GM21526 (cell line): ENCODE results near the gene YPEL1.
"Not testable (repeated sequence)": the region's sequence is repeated elsewhere in the genome, so short reads cannot be mapped to it uniquely, and the experiment has no call there.

Experiments
- ATAC-seq: cut with Tn5 transposase; IDR thresholded peaks from one replicate; pipeline ENCODE4 v1.9.1; 2021; ENCODE audit warnings: moderate library complexity; ENCODE audit not compliant: unreplicated experiment, low FRiP score

The YPEL1 gene

DNA sequence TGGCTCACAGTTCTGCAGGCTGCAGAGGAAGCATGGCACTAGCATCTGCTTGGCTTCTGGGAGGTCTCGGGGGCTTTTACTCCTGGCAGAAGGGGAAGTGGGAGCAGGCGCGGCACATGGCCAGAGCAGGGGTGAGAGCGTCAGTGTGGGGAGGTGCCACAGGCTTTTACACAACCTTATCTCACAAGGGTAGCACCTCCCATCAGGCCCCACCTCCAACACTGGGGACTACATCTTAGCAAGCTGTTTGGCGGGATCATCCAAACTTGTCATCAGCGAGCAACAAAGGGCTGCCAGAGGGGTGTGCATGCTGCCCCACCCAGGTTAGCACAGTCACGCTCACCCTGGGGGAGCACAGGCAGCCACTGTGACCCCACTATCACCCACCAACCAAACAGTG is 18.9 kb upstream of the YPEL1 start:
- ATAC-seq, result no peak

- no peak for ATAC-seq
Observed at GRCh38 chr22:21753374-21754111, 17.9 kb upstream of the YPEL1 start.

DNA sequence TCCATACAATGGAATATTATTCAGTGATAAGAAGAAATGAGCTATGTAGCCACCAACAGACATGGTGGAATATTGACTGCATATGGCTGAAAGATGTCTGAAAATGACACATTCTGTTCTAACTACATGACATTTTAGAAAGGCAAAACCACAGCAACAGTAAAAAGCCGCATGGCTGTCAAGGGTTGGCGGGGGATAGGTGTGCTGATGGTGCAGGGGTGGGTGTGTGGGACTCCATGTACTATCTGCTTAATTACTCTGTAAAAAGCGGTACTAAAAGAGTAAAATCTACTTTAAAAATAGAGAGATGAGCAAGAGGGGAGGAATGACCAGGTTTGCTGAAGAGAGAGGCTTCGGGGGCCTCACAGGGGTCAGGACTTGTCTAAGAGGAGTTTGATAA is 16.7 kb upstream of the YPEL1 start:
- no peak for ATAC-seq

GRCh38 chr22:21745948-21746347 is 10.4 kb upstream of the YPEL1 start:
- ATAC-seq, result no peak

DNA sequence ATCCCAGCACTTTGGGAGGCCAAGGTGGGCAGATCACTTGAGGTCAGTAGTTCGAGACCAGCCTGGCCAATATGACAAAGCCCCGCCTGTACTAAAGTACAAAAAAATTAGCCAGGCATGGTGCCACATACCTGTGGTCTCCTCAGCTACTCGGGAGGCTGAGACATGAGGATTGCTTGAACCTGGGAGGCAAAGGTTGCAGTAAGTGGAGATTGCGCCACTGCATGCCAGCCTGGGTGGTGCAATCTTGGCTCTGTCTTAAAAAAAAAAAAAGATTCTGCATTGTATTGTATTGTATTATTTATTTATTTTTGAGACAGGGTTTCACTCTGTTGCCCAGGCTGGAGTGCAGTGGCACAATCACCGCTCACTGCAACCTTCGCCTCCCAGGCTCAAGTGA is 9.3 kb upstream of the YPEL1 start:
- ATAC-seq, result not testable (repeated sequence)

DNA sequence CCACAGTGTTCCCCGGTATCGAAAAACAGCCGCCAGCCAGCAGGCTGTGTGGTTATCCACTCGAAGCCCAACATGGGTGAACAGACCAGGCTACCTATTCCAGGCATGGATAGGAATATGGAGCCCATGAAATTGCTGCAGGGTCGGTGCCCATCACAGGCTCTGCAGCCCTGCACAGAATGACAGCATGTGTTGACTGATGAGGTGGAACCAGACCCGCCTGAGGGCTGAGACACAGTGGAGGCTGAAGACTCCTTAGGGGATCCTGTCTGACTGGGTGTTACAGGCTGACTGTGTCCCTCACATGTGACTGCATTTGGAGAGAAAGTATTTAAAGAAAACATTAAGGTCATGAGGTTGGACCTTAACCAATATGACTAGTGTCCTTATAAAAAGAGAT is 6.2 kb upstream of the YPEL1 start:
- no peak for ATAC-seq

- ATAC-seq, result no peak
Observed at GRCh38 chr22:21741059-21741458, 5.5 kb upstream of the YPEL1 start.

DNA sequence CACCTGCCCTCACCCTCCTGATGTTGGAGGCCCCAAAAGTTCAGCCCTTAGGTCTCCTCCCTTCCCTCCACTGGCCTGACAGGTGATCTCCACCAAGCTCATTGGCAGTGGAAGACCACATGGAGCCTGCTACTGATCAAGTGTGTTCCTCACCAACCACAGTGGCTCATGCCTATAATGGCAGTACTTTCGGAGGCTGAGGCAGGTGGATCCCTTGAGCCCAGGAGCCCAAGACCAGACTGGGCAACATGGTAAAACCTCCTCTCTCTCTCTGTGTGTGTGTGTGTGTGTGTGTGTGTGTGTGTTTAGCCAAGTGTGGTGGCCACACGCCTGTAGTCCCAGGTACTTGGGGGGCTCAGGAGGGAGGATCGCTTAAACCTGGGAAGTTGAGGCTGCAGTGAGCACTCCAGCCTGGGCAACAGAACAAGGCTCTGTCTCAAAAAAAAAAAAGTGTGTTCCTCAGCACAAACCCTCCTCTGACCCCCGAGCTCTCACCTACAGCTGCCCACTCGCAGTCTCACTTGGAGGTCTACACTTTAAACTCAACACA is 4.3 kb upstream of the YPEL1 start:
- ATAC-seq, result no peak

DNA sequence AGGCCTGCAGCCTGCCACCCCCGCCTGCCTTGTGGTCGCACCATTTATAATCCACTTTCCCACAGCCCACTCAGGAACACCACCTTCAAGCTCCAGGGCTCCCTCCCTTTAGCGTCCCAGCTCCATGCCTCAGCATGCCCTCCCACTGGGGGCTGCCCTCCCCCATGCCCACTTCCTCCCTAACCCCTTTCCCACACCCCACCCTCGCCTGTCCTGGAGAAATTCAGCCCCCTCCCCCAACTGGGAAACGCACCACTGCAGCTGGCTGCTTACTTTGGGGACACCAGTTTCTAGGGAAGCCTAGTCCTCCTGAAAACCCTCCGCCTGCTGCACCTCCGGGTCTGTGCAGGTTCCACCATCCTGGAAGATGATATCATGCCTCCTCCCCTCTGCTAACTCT is 3.4 kb upstream of the YPEL1 start:
- ATAC-seq, result no peak

GRCh38 chr22:21738081-21738480 is 2.5 kb upstream of the YPEL1 start:
- no peak for ATAC-seq

DNA sequence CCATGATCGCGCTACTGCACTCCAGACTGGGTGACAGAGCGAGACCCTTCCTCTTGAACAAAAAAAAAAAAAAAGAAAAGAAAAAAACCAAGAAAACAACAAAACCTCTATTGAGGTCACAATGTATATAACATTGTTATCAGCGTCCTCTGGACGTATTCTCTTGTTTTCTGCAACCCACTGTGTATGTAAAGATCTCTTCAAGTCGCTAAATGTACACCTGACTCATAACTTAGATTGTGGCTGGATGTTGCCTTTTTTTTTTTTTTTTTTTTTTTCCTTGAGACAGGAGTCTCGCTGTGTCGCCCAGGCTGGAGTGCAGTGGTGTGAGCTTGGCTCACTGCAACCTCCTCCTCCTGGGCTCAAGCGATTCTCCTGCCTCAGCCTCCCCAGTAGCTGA is 1.4 kb upstream of the YPEL1 start:
- ATAC-seq, result no peak

DNA sequence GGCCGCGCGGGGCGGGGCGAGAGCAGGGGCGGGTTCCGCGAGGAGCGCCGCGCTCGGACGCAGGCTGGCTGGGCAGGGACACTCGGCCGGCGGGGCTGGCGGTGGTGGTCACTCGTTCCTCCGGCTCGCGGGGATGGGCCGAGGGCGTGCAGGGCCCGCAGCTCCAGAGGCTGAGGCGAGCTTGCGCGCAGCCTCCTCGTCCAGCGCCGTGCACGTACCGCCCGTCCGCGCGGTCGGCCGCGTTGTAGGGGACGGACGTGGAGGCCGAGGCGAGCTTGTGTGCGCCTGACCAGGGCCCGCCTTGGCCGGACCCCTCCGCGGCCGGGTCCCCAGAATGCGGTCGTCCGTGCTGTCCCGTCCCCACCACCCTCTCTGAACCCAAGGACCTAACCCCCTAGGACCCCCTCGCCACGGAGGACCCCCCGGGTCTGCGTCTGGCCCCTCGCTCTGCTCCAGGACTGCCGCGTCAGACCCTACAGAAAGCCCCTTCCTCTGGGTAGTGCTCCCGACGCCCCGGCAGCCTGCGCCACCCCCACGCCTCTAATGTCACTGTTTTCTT is 569 bp upstream of the YPEL1 start:
- no peak for ATAC-seq

DNA sequence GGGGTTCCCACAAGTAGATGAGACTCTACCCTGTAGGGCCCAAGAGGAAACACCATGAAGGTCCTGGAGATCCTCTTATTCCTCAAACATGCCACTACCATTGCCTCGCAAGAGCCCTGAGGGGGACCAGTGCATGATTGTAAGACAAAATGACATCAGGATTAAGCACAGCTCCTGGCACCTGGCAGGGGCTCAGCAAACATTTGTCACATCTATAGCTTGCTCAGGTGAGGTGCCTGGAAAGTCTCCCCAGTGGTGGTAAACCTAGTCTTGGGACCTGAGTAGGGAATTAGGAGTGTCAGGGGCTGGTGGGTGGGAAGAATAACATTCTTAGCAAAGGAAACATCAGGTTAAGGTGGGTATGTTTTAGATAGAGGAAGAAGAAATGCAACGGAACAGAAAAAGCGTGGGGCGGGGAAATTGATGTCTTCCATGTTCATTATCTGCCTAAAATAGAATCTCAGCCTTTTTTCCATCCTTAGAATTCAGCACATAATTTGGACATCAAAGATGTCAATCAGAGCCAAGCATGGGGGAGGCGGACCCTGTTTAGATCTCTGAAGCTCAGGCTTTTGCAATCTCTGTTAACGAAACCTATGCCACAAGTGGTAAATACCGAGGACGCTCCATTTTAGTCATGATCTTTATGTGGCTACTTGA is 924 bp downstream of the YPEL1 start:
- no peak for ATAC-seq

- no peak for ATAC-seq
Observed at GRCh38 chr22:21731503-21731902, 4.1 kb downstream of the YPEL1 start.

DNA sequence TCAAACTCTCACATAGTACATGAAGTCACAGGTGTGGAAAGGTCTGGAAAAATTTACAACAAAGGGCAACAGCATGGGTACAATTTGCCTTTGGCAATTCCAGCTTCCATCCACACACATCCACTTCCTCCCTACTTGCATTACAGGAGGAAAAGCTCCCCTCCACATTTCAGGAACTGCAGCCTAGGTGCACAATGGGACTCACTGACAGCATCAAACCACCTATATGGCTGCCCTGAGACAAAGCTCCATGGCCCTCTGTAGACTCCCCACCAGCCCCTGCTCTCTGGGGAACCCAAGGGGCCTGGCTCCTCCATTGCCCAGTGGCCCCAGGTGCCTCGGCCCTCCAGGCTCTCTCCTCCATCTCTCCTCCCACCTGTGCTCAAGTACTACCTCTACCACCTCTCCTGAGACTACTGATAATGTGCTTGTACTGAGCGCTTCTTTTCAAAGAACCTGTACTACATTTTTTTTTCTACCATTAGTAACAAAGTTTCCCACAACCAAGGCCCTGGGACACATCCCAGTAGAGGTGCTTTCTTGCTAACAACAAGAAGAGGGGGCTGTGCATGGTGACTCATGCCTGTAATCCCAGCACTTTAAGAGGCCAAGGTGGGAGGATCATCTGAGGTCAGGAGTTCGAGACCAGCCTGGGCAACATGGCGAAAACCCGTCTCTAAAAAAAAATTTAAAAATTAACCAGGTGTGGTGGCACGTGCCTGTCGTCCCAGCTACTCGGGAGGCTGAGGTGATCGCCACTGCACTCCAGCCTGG is 4.9 kb downstream of the YPEL1 start:
- ATAC-seq, result no peak

- not testable (repeated sequence) for ATAC-seq
Observed at GRCh38 chr22:21729184-21729583, 6.4 kb downstream of the YPEL1 start.

DNA sequence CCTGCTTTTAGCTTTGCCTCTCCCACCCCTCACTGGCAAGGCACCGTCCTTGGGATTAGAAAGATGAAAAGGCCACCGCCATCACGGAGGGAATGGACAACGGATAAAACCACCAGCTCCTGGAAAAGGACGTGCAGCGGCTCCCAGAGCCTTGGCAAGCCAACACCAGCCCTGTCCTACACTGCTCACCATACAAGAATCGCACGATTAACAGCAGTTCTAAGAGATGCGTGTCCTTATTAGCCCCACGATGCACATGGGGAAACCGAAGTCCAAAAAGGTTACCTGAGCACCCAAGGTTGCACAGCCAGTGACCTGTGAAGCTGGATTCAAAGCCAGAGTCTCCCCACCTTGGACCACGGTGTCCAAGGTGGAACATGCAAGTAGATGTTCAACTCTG is 7.3 kb downstream of the YPEL1 start:
- ATAC-seq, result no peak

- no peak for ATAC-seq
Observed at GRCh38 chr22:21727768-21728167, 7.8 kb downstream of the YPEL1 start.

DNA sequence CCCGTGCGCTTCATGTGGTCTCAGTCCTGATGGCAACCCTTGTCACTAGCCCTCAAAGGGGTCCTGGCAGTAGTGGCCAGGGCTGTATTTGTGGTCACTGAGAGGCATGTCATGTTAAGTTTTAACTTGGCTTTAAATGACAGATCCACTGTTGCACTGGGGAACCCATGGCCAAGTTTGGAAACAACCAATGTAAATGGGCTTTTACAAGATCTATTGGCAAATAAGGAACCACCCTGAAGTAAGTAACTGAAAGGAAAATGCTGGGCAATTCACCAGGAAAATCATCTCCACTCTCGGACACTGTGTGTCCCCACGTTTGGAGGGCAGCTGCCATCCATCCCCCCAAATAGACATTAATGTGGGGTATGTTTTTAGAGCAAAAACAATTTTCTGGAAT is 8.4 kb downstream of the YPEL1 start:
- no peak for ATAC-seq

GRCh38 chr22:21726650-21727049 is 8.9 kb downstream of the YPEL1 start:
- ATAC-seq, result no peak
